Stimulated activated CD4-positive, alpha-beta T cell treated with anti-CD3 and anti-CD28 coated beads, Interleukin-4, amount 100 ng/mL, for 48 hours (primary cell): ENCODE results near the gene PUM2.

Experiments
- DNase-seq, 2 donors: peaks; one replicate each; pipeline ENCODE4 v3.0.0-alpha.2; 2020; ENCODE audit warnings: low read depth in 2 of 2

PUM2 gene

DNA sequence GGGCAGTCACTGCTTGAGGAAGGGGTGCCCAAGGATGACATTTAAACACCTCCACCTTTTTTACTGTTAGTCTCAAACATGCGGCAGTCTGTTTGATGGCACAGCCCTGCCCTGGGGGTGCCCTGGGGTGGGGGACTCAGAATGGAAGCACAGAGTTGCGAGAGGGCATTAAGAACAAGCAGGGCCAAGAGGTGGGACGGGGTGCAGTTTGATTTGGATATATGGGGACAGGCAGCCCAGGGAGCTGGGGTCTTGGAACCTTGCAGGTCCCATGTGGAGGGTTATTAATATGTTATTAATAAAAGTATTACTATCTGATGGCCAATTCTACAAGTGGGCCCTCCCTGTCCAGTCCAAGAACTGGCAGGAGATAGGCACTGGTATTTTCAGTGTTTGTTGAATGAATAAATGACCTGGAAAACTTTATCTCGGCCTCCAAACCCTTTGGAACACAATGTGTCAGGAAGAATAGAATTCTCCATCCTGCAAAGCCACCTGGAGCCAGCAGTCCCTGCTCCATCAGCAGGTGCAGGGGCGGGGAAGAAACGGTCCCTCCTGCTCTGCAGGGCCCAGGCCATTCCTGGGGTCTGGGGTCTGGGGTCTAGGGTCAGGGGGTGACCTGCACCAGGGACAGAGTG lies 150.9 kb downstream of the PUM2 start:
- no peak for DNase-seq

DNA sequence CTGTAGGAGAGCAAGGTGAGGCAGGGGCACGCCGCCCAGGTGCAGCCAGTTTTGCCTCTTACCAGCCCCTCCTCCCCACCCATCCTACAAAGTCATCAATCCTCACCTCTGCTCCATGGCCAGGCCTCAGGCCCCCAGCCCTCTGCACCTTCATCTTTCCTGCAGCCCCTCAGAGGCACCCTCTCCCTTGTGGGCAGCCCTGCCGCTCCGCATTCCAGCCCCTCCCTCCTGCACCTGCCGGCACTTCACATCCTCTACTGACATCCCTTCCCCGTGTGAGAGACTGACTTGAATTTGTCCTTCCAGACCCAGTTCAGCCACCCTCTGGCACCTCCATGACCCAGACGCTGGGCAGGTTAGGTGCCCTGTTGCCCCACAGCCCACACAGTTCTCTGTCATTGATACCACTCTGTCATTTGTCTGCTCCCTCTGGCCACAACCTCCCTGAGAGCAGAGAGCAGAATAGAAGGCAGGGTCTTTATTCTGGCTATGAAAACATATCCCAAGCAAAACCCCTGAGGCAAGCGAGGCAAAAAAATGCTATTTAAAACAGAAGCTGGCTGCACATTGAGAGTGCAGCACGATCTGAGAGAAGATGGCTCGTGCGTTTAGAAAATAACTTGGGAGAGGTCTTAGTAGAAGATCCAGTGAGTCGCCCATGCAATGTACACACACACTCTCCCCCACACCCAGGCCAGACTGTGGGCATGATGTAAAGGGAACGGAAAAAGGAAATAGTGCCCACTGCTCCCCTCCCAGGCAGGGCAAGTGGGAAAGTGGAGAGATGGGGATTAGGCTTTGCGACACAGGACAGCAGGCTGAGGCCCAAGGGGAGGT lies 151.6 kb downstream of the PUM2 start:
- DNase-seq, result no peak
